Body of pancreas (tissue), 4 donors: ENCODE measurements around the gene IKZF2.

ENCODE experiments used
- CTCF ChIP-seq, 7 experiments: fragments of 450-650 bp in 4 of 7; fragments of 200-600 bp in 3 of 7; sonication (generic) in 3 of 7; IDR thresholded peaks; one replicate each; pipeline ENCODE4 v1.5.1; 2016 to 2019; ENCODE audit warnings: antibody characterized with exemption in 7 of 7
- POLR2A ChIP-seq, 3 donors: fragments of 450-650 bp; IDR thresholded peaks; one replicate each; pipeline ENCODE4 v1.6.1; 2016; ENCODE audit warnings: antibody characterized with exemption in 3 of 3, mild to moderate bottlenecking in 2 of 3

- no peak for TF ChIP-seq CTCF (IDR thresholded peaks at IDR 0.05)
- TF ChIP-seq POLR2A (IDR thresholded peaks at IDR 0.05): no peak
Observed at GRCh38 chr2:213066443-213066743, 85.0 kb downstream of the IKZF2 start.
